HG02981 (cell line): ENCODE measurements around the gene ZNF135.

Experiments
- ATAC-seq: cut with Tn5 transposase; IDR thresholded peaks from one replicate; pipeline ENCODE4 v1.9.1; 2021; ENCODE audit warnings: mild to moderate bottlenecking, moderate library complexity; ENCODE audit not compliant: unreplicated experiment

The ZNF135 gene

GRCh38 chr19:58045411-58046050, 13.6 kb upstream of the ZNF135 start:
- no peak for ATAC-seq

- no peak for ATAC-seq
Observed at GRCh38 chr19:58046856-58047255, 12.2 kb upstream of the ZNF135 start.

DNA sequence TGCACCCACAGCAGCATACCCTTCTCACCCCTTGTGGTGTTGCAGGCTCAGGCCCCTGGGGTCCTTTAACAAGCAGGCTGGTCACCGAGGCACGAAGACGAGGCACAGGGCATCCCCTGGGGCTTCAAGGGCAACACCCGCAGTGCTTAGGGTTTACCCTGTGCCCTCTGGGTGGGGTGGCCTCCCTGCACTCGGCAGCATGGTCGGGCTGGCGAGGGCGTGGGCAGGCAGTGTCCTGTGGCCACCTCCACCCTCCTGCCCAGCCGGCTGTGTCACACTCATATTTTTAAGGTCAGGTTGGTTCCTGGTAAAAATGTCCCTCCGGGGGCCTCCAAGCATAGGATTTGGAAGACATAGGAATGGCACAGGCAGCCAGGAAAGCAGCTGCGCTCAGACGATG, 11.4 kb upstream of the ZNF135 start:
- ATAC-seq, result no peak

GRCh38 chr19:58052256-58052655, 6.8 kb upstream of the ZNF135 start:
- no peak for ATAC-seq

- no peak for ATAC-seq
Observed at GRCh38 chr19:58053480-58054156, 5.5 kb upstream of the ZNF135 start.

DNA sequence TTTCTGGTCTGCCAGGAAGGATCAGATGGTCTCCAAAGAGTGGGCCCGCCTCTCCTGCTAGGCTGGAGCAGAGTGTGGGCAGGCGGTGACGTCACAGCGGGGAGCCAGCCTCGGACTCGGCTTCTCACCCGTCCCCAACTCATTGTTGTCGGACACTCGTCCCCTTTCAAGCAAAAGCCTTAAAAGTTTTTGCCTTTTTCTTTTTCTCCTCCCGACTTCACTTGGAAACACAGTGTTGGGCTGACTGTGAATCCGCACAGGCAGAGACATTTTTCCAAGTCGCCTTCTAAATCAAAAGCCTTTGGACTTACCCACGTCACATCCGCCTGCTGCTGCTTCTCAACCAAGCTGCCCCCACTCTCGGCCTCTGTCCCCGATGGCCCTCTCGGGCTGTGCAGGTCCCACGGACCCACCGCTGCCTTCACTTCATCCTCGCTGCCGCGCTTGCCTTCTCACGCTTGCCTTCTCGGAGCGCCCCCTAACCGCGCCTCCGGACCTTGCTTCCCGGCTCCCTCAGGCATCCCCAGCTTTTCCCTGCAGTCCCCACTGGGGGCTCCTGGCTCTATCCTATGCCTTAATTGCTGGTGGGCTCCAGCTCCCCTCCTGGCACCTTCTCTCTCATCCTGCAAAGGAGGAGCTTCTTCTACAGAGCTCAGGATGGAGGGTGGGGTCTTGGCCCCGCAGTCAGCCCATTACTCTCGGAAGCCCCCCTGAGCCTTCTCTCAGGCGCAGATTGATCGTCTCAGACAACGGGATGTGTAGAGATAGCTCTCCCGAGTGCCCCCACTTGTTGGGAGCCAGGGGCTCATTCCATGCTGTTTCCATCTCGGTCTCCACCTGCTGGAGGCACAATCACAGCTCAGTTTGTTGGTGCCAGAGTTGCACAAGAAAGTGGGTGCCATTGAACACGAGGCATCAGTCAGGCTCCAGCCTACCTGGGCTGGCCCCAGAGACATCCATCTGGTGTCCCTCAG, 3.9 kb upstream of the ZNF135 start:
- no peak for ATAC-seq

- ATAC-seq, result no peak
Observed at GRCh38 chr19:58056261-58056660, 2.8 kb upstream of the ZNF135 start.

DNA sequence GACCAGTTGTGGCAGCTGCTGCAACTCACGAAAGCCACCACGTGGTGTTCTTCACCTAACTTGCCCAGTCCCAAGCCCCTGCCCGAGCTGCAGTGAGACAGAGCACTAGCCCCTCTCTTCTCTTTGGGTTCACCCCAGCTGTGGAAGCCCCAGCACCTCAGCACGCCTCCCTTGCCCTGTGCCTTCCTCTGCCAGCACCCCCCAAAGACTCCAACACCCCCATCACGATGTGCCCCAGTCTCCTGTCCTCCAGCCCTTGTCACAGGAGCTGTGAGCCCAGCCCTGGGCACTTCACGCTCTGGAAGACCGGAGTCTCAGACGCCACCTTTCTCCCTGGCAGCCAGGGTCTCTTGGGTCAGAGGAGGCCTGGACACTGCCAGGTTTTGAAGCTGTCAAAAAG, 2.2 kb upstream of the ZNF135 start:
- no peak for ATAC-seq

DNA sequence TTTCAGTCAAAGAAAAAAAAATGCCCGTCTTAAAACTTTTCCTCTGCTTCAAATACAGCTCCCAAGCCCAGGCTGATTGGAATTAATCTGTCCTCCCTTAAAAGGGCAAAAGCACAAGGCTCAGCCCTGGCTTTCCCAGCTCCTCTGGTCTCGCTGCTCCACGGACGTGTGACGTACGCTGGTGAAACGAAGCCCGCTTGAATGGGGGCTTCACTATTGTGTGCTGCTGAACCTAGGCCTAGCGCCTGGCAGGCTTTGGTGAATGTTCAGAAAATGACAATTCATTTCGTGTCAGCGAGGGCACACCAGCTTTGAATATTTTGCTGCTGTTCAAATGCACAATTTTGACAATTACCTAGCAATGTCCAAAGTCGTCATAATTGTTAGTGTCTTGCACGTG, 615 bp upstream of the ZNF135 start:
- no peak for ATAC-seq

DNA sequence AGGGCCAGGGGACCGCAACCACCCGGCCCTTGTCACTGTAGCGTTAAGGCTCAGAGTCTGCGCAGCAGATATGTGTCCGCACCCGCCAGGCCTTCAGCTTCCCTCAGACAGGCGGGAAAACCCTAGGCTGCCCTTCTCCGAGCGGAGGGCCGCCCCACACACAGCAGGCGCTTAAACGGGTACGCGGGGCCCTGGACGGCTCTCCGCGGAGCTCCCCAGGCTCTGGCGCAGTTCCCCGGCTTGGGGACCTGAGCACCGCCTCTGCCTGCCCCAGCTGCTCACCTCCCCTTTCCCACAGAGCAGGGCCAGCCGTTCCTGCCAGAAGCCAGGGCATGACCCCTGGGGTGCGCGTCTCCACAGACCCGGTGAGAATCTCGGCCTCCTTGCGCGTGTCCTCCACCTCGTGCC, 593 bp downstream of the ZNF135 start:
- ATAC-seq, result no peak

DNA sequence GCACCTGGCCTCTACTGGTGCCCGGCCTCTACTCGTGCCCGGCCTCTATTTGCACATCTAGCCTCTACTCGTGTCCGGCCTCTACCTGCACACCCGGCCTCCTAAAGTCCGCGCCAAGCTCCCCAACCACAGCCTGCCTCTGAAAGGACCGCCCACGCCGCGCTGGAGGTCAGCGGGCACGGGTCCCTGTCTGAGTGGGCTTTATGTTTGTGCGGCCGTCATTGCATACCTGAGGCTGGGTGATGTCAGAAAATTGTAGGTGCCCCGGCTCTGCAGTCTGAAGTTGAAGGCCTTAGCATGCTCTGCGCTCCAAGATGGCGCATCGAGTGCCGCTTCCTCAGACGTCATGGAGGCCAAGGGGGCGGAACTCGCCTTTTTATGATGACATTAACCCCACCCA, 1.1 kb downstream of the ZNF135 start:
- no peak for ATAC-seq

- ATAC-seq, result no peak
Observed at GRCh38 chr19:58063712-58064111, 4.6 kb downstream of the ZNF135 start.

DNA sequence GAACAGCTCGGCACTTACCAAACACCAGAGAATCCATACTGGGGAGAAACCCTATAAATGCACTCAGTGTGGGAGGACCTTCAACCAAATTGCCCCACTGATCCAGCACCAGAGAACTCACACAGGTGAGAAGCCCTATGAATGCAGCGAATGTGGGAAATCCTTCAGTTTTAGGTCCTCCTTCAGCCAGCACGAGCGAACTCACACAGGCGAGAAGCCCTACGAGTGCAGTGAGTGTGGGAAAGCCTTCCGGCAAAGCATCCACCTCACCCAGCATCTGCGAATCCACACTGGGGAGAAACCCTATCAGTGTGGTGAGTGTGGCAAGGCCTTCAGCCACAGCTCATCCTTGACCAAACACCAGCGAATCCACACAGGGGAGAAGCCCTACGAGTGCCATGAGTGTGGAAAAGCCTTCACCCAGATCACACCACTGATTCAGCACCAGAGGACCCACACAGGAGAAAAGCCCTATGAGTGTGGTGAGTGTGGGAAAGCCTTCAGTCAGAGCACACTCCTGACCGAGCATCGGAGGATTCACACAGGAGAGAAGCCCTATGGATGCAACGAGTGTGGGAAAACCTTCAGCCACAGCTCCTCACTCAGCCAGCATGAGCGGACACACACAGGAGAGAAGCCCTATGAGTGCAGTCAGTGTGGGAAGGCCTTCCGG, 8.3 kb downstream of the ZNF135 start:
- ATAC-seq, result no peak

DNA sequence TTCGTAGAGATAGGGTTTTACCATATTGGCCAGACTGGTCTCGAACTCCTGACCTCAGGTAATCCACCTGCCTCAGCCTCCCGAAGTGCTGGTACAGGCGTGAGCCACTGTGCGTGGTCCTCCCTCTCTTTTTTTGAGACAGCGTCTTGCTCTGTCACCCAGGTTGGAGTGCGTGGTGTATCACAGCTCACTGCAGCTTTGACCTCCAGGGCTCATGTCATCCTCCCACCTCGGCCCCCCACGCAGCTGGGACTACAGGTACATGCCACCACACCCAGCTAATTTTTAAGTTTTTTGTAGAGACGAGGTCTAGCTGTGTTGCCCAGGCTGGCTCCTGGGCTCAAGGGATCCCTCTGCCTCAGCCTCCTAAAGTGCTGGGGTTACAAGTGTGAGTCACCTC, 20.7 kb downstream of the ZNF135 start:
- ATAC-seq, result no peak

DNA sequence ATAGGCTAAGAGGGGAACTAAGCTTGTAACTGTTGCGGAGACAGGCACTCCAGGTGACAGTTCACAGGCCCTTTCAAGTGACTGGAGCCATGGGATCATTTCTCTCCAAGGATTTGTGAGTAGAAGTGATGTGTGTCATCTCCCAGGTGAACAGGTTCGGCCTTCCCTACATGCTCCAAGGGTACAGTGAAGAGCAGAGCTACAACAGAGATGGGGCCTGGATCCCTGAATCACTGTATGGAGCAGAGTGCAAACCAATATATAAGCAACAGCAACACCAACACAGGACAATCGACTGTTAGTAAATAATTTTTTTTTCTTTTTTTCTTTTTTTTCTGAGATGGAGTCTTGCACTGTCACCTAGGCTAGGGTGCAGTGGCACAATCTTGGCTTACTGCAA, 23.9 kb downstream of the ZNF135 start:
- ATAC-seq, result no peak

DNA sequence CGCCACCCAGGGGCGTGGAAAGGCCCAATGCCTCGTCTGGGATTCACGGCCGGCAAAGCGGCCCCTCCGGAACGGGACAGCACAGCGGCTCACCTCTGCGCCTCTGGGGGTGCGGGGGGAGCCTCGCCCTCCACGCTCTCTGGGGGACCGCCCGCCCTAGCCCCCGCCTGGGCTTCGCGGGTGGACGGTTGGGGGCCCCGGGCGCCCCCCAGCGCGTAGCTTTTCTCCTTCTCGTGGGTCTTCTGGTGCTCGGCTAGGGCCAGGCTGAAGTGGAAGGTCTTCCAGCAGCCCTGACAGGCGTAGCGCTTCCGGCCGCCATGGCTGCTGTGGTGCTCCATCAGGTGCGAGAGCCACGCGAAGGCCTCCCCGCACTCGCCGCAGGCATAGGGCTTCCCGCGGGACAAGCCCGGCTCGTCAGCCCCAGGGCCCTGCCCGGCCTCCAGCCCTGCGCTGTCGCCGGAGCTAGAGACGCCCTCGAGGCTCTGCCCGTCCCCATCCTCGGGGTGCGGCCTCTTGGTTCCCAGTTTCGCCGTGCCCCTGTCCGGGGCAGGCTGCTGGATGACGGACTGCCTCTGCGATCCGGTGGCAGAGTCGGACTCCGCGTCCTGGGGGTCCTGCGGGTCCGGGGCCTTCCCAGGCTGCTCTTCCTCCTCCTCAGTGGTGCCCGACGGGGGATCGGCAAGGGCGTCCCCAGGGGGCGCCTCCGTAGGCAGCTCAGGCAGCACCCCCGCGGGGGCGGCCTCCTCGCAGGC, 25.7 kb downstream of the ZNF135 start:
- no peak for ATAC-seq

DNA sequence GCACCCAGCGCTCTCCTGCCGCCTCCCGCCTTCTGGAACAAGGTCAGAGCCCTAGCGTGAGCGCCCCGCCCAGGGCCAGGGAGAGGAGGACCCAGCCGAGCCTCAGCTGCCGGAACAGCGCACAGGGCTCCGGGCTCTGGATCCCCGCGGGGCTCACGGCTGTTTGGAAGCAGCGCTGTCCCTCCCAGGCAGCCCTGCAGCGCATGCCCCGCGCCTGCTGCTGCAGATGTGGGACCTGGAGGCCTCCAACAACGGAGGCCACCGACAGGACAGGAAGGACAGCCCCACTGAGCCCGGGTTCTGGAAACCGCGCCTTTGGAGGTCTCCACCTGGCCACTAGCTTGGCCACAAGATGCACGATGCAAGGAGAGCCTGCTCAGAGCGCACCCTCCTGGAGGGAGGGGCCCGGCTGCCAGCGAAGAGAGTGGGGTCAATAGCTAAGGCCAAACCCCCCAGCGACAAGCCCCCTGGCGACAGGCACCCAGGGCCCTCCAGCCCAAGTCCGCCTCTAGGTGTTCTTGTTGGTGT, 26.3 kb downstream of the ZNF135 start:
- ATAC-seq, result no peak

DNA sequence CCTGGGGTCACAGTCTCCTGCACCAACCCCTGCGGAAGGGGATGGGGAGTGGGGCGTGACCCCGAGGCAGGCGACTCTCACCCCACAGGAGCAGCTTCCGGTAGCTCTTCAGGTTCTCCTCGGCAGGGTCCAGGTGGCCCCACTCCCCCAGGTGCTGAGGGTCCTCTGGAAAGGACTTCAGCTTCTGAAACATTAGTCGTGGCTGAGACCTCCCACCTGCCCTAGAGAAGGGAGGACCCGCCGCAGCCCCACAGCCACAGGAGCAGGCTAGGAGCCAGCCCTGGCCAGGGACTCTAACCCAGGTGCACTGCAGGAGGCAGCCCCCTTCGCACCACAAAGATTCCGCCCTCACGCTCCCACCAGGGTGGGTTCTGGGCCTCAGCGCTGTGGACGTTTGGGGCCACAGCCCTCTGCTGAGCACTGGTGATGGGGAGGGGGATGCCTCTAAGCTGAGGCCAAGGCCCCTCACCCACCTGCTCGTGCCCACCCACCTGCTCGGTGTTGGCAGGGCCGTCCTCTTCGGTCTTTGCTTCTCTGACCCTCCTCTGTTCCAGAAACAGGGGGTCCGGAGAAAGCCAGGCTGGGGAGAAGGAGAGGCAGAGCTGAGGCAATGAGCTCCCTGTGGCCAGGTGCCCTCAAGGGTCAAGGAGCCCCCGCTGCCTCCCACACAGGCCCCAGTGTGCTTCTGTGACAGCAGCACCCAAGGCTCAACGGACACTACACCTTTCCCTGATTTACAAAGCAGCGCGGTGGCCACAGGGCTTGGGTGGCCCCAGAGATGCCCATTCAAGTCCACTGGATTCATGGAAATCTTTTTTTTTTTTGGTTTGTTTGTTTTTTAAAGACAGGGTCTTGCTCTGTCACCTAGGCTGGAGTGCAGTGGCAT, 28.0 kb downstream of the ZNF135 start:
- no peak for ATAC-seq

GRCh38 chr19:58088521-58089052, 29.5 kb downstream of the ZNF135 start:
- no peak for ATAC-seq
